Activated CD4-positive, alpha-beta T cell treated with anti-CD3 and anti-CD28 coated beads, Interleukin-2, amount 50 U/mL, for 16 hours (primary cell): Measurements from ENCODE around the gene IFI30.
"Not testable (repeated sequence)": the region's sequence is repeated elsewhere in the genome, so short reads cannot be mapped to it uniquely, and the experiment has no call there.

Experiments used
- DNase-seq: peaks from one replicate; pipeline ENCODE4 v3.0.0-alpha.2; 2020

Gene IFI30

GRCh38 chr19:18152817-18153555, 20.6 kb upstream of the IFI30 start, which contains the start of gene PIK3R2:
Gene PIK3R2, plus strand, starts transcription at chr19:18153163. Its CDS starts 2,717 bp downstream, at chr19:18155880.
- DNase-seq = peak; percentile 100

- no peak for DNase-seq
Measured at GRCh38 chr19:18153556-18154134, 20.0 kb upstream of the IFI30 start.

- no peak for DNase-seq
Measured at GRCh38 chr19:18155095-18156087, 18.2 kb upstream of the IFI30 start.

- no peak for DNase-seq
Measured at GRCh38 chr19:18156268-18156667, 17.3 kb upstream of the IFI30 start.

GRCh38 chr19:18156841-18157464, 16.7 kb upstream of the IFI30 start:
- DNase-seq = no peak

GRCh38 chr19:18157465-18158063, 16.0 kb upstream of the IFI30 start:
- DNase-seq = no peak

GRCh38 chr19:18158467-18158866, 15.1 kb upstream of the IFI30 start:
- no peak for DNase-seq

GRCh38 chr19:18159059-18159616, 14.5 kb upstream of the IFI30 start:
- DNase-seq = not testable (repeated sequence)

GRCh38 chr19:18159810-18160209, 13.8 kb upstream of the IFI30 start:
- DNase-seq = no peak

- DNase-seq = no peak
Measured at GRCh38 chr19:18160493-18160970, 13.1 kb upstream of the IFI30 start.

GRCh38 chr19:18160971-18161635, 12.5 kb upstream of the IFI30 start:
- peak; percentile 80 for DNase-seq

GRCh38 chr19:18161636-18162002, 12.0 kb upstream of the IFI30 start:
- no peak for DNase-seq

- DNase-seq = no peak
Measured at GRCh38 chr19:18164072-18164471, 9.5 kb upstream of the IFI30 start.

- no peak for DNase-seq
Measured at GRCh38 chr19:18165794-18166544, 7.6 kb upstream of the IFI30 start.

GRCh38 chr19:18167011-18167410, 6.6 kb upstream of the IFI30 start:
- no peak for DNase-seq

GRCh38 chr19:18167975-18168645, 5.5 kb upstream of the IFI30 start:
- DNase-seq = peak; percentile 71

- no peak for DNase-seq
Measured at GRCh38 chr19:18168673-18169381, 4.8 kb upstream of the IFI30 start.

GRCh38 chr19:18170714-18171255, 2.8 kb upstream of the IFI30 start:
- DNase-seq = no peak
